Stomach (tissue), 4 donors: ENCODE measurements around the gene CLEC4F.

Source experiments
- CTCF ChIP-seq, 7 experiments: fragments of 450-650 bp in 4 of 7; fragments of 200-600 bp in 3 of 7; sonication (generic) in 3 of 7; IDR thresholded peaks; one replicate each; pipeline ENCODE4 v1.5.1; 2016 to 2019; ENCODE audit warnings: antibody characterized with exemption in 7 of 7, control low read depth in 2 of 7, mild to moderate bottlenecking in 1 of 7
- EP300 ChIP-seq: sonication (generic); formaldehyde crosslinking; IDR thresholded peaks from one replicate; pipeline ENCODE4 v1.6.1; 2017; ENCODE audit warnings: antibody characterized with exemption
- POLR2A ChIP-seq, 4 donors: fragments of 450-650 bp; IDR thresholded peaks; one replicate each; pipeline ENCODE4 v1.6.1; 2016; ENCODE audit warnings: antibody characterized with exemption in 4 of 4, control low read depth in 2 of 4, mild to moderate bottlenecking in 1 of 4, moderate library complexity in 1 of 4
- POLR2AphosphoS5 ChIP-seq, 3 donors: sonication (generic); formaldehyde crosslinking; IDR thresholded peaks; one replicate each; pipeline ENCODE4 v1.6.1; 2016; ENCODE audit warnings: antibody characterized with exemption in 3 of 3

GRCh38 chr2:70829916-70830315 lies 9.5 kb upstream of the CLEC4F start:
- TF ChIP-seq POLR2A (IDR thresholded peaks at IDR 0.05), result no peak
- TF ChIP-seq POLR2AphosphoS5 (IDR thresholded peaks at IDR 0.05), result no peak
- no peak for TF ChIP-seq CTCF (IDR thresholded peaks at IDR 0.05)
- TF ChIP-seq EP300, result no peak
